ENCODE results near the gene PHKA1.
A peak's percentile ranks its signal among the peaks of the same experiment; 100 is the strongest.

PHKA1 gene

DNA sequence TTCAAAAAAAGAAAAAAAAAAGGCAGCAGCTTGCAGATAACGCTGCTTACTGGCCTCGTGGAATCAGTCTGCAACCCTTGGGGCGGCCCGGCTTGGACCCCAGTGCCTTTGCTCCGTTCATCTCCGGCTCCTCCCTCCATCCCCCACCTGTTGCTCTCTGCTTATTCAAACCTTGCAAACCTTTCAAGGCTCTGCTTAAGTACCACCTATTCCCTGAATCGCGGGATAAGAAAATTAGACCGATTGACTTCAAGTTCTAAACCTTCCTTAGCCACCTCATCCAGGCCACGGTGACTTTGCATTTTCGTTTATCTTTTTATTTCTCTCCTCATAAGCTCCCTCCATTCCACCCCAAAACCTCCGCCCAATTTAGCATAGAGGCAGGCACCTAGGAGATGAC is 1.4 kb upstream of the PHKA1 start:
- TF ChIP-seq, protein P1, sequence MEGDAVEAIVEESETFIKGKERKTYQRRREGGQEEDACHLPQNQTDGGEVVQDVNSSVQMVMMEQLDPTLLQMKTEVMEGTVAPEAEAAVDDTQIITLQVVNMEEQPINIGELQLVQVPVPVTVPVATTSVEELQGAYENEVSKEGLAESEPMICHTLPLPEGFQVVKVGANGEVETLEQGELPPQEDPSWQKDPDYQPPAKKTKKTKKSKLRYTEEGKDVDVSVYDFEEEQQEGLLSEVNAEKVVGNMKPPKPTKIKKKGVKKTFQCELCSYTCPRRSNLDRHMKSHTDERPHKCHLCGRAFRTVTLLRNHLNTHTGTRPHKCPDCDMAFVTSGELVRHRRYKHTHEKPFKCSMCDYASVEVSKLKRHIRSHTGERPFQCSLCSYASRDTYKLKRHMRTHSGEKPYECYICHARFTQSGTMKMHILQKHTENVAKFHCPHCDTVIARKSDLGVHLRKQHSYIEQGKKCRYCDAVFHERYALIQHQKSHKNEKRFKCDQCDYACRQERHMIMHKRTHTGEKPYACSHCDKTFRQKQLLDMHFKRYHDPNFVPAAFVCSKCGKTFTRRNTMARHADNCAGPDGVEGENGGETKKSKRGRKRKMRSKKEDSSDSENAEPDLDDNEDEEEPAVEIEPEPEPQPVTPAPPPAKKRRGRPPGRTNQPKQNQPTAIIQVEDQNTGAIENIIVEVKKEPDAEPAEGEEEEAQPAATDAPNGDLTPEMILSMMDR (IDR thresholded peaks at IDR 0.05; ENCODE audit: insufficient read depth, low read length, poor library complexity, severe bottlenecking): no peak
- Histone ChIP-seq H3K36me3 (ENCODE audit: control insufficient read depth, insufficient read depth, low read length) (no peaks in the 10 kb centered on the region), H3K27me3 (replicated peaks; ENCODE audit: control insufficient read depth, insufficient read depth, low read length) (no peaks in the 10 kb centered on the region), H3K4me3 (replicated peaks; ENCODE audit: low read depth, low read length) (no peak overlapping the region)
- no peak for DNase-seq (ENCODE audit: extremely low read depth, insufficient read length)

DNA sequence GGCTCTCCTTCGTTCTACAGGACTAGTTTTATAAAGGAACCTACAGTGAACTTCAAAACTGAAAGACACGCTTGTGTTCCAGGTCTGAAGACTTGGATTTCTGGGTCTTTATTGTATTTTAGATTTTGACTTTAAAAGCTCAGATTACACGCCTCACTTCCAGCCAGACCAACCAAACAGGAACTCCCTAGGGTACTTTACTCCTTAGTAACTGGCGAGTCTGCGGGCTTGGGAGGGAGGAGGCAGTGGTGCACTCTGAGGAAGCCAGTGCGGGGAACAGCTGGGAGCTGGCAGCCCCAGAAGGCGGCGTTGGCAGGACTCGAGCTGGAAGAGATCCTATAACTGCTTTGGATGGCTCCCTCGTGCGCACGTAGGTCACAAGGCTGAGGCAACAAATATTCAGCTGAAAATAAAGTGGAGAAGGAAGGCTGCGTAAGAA is 391 bp upstream of the PHKA1 start:
- Histone ChIP-seq H3K27me3 (replicated peaks; ENCODE audit: control insufficient read depth, insufficient read depth, low read length) (no peaks in the 10 kb centered on the region), H3K4me3 (replicated peaks; ENCODE audit: low read depth, low read length) (peak overlapping the region; percentile 8; the same call in 1 of the 2 replicates), H3K36me3 (ENCODE audit: control insufficient read depth, insufficient read depth, low read length) (no peaks in the 10 kb centered on the region)
- TF ChIP-seq, protein P1 (IDR thresholded peaks at IDR 0.05; ENCODE audit: insufficient read depth, low read length, poor library complexity, severe bottlenecking): no peak
- DNase-seq (ENCODE audit: extremely low read depth, insufficient read length): peak; percentile 3

DNA sequence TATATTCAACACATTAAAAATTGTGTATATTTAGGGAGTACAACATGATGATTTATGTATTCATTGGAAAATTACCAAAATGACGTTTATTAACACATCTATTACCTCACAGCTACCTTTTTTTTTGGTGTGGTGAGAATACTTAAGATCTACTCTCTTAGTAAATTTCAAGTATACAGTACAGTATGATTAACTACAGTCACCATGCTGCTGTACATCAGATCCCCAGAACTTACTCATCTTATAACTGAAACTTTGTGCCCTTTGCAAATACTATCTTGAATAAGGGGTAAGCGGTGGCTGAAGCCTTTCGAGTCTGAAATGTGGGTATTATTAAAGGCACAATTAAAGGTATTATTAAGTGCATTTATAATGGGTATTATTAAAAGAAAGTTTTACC is 976 bp downstream of the PHKA1 start:
- H3K36me3 ChIP-seq (ENCODE audit: control insufficient read depth, insufficient read depth, low read length): no peaks in the 10 kb centered on the region
- no peak for DNase-seq (ENCODE audit: extremely low read depth, insufficient read length)
- H3K4me3 ChIP-seq (replicated peaks; ENCODE audit: low read depth, low read length): no peak overlapping the region
- TF ChIP-seq, protein P1 (IDR thresholded peaks at IDR 0.05; ENCODE audit: insufficient read depth, low read length, poor library complexity, severe bottlenecking): no peak
- no peaks in the 10 kb centered on the region for H3K27me3 ChIP-seq (replicated peaks; ENCODE audit: control insufficient read depth, insufficient read depth, low read length)

DNA sequence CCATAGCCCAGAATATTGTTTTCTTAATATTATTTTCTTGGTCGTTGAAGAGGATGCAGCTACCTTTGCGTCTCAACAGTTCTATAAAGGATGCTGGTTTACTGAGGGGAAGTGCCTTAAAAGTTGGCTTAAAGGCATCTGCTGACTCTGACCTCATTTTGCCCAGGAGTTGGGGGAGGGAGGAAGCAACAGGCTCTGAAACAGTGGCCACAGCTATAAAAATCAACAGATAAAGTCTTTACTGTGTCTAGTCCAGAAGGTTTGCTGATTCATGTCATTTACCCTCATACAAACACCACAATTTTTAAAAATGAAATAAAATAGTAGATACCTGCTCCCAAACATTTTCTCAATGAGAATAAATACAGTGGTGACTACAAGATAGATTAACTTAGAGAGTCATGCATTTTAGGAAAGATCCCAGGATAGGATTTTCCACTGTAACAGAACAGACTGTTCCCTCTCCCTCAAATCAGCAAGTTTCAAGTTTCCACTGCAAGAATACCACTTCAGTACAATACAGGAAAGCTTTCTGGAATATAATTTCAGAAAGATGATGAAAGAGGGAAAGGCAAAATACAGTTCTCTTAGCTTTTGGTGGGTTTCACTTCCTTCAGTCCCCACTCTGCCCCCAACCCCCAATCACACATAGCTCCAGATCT is 1.9 kb downstream of the PHKA1 start:
- TF ChIP-seq, protein P1 (IDR thresholded peaks at IDR 0.05; ENCODE audit: insufficient read depth, low read length, poor library complexity, severe bottlenecking): no peak
- no peaks in the 10 kb centered on the region for H3K27me3 ChIP-seq (replicated peaks; ENCODE audit: control insufficient read depth, insufficient read depth, low read length)
- DNase-seq (ENCODE audit: extremely low read depth, insufficient read length): no peak
- H3K36me3 ChIP-seq (ENCODE audit: control insufficient read depth, insufficient read depth, low read length): no peaks in the 10 kb centered on the region
- no peak overlapping the region for H3K4me3 ChIP-seq (replicated peaks; ENCODE audit: low read depth, low read length)

DNA sequence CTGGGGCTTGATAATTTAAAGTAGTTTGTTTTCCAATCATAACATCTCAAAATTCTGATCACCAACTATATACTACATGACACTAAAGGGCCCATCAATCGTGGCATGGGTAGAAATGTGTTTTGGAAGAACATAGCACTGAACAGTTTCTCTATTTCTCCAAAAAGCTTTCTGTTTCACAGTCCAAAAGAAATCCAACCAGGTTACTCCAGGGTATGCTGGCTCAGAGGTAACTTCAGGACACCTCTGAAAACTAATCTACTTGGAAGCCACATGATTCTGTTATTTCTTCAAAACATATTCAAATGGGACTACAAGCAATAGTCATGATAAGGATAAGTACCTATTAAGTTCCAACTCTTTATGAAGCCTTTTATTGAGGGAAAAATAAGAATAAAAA is 8.3 kb downstream of the PHKA1 start:
- no peak for DNase-seq (ENCODE audit: extremely low read depth, insufficient read length)
- Histone ChIP-seq H3K27me3 (replicated peaks; ENCODE audit: control insufficient read depth, insufficient read depth, low read length) (no peaks in the 10 kb centered on the region), H3K36me3 (ENCODE audit: control insufficient read depth, insufficient read depth, low read length) (no peaks in the 10 kb centered on the region), H3K4me3 (replicated peaks; ENCODE audit: low read depth, low read length) (no peak overlapping the region)
- TF ChIP-seq, protein P1 (IDR thresholded peaks at IDR 0.05; ENCODE audit: insufficient read depth, low read length, poor library complexity, severe bottlenecking): no peak

DNA sequence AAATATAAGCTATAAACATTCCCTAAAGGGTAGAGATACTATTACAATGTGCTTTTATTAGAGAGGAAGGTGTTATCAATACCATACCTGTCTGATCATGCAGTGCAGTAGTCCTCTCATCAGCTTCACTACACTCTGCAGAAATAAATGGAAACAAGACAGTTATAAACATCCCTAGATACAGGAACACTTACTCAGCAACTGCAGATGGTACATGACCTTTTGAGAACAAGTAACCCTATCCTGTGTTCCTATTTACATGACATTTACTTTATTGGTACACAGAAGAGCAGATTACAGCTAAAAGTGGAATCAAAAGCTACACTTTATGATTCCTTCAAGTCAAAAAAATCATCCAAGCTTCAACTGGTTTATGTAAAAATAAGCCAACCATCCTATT is 9.0 kb downstream of the PHKA1 start:
- Histone ChIP-seq H3K36me3 (ENCODE audit: control insufficient read depth, insufficient read depth, low read length) (no peaks in the 10 kb centered on the region), H3K4me3 (replicated peaks; ENCODE audit: low read depth, low read length) (no peak overlapping the region), H3K27me3 (replicated peaks; ENCODE audit: control insufficient read depth, insufficient read depth, low read length) (no peaks in the 10 kb centered on the region)
- no peak for DNase-seq (ENCODE audit: extremely low read depth, insufficient read length)
- TF ChIP-seq, protein P1 (IDR thresholded peaks at IDR 0.05; ENCODE audit: insufficient read depth, low read length, poor library complexity, severe bottlenecking): no peak

Data from GM06990 (cell line).